Effector memory CD4-positive, alpha-beta T cell (primary cell): ENCODE results near the gene BPI.

Experiments
- DNase-seq, 3 donors: peaks; one replicate each; pipeline ENCODE4 v3.0.0-alpha.2; 2020
- H3K27ac ChIP-seq: 2 replicates; pipeline ENCODE4 v1.7.0; 2013; ENCODE audit warnings: mild to moderate bottlenecking, low read length, moderate library complexity; ENCODE audit not compliant: insufficient read depth, poor library complexity, severe bottlenecking
- H3K27me3 ChIP-seq: replicated peaks from 2 replicates; pipeline ENCODE4 v1.7.0; 2013; ENCODE audit warnings: mild to moderate bottlenecking, low read length; ENCODE audit not compliant: insufficient read depth, control insufficient read depth, poor library complexity, severe bottlenecking
- H3K36me3 ChIP-seq: 2 replicates; pipeline ENCODE4 v1.7.0; 2013; ENCODE audit warnings: mild to moderate bottlenecking, low read length, moderate library complexity; ENCODE audit not compliant: control insufficient read depth, insufficient read depth
- H3K4me1 ChIP-seq: 2 replicates; pipeline ENCODE4 v1.7.0; 2013; ENCODE audit warnings: low read length, mild to moderate bottlenecking; ENCODE audit not compliant: control insufficient read depth, insufficient read depth, poor library complexity, severe bottlenecking
- H3K4me3 ChIP-seq: 2 replicates; pipeline ENCODE4 v1.7.0; 2013; ENCODE audit warnings: low read length, low read depth, mild to moderate bottlenecking; ENCODE audit not compliant: insufficient read depth, poor library complexity, severe bottlenecking
- H3K9me3 ChIP-seq: 2 replicates; pipeline ENCODE4 v1.7.0; 2013; ENCODE audit warnings: mild to moderate bottlenecking, low read length, moderate library complexity; ENCODE audit not compliant: control insufficient read depth

BPI gene

GRCh38 chr20:38300438-38300837 is 3.5 kb upstream of the BPI start:
- H3K4me1 ChIP-seq, result peaks cover 5% of the 10 kb centered on the region
- no peaks in the 10 kb centered on the region for H3K9me3 ChIP-seq
- no peak for DNase-seq
- H3K27me3 ChIP-seq, result peaks cover 5% of the 10 kb centered on the region
- H3K4me3 ChIP-seq, result no peak overlapping the region
- H3K27ac ChIP-seq, result no peak overlapping the region
- H3K36me3 ChIP-seq, result no peaks in the 10 kb centered on the region

GRCh38 chr20:38301309-38301708 is 2.6 kb upstream of the BPI start:
- Histone ChIP-seq H3K36me3 (no peaks in the 10 kb centered on the region), H3K27me3 (peaks cover 5% of the 10 kb centered on the region), H3K27ac (no peak overlapping the region), H3K4me1 (peaks cover 5% of the 10 kb centered on the region), H3K9me3 (no peaks in the 10 kb centered on the region), H3K4me3 (no peak overlapping the region)
- DNase-seq, result no peak

GRCh38 chr20:38302786-38303185 is 1.2 kb upstream of the BPI start:
- no peak overlapping the region for H3K27ac ChIP-seq
- peaks cover 5% of the 10 kb centered on the region for H3K27me3 ChIP-seq
- peaks cover 5% of the 10 kb centered on the region for H3K4me1 ChIP-seq
- no peaks in the 10 kb centered on the region for H3K9me3 ChIP-seq
- H3K36me3 ChIP-seq, result no peaks in the 10 kb centered on the region
- no peak overlapping the region for H3K4me3 ChIP-seq
- DNase-seq, result no peak

GRCh38 chr20:38304845-38305447 is 990 bp downstream of the BPI start:
- H3K4me3 ChIP-seq, result no peak overlapping the region
- H3K36me3 ChIP-seq, result no peaks in the 10 kb centered on the region
- peaks cover 5% of the 10 kb centered on the region for H3K27me3 ChIP-seq
- no peak for DNase-seq
- H3K9me3 ChIP-seq, result no peaks in the 10 kb centered on the region
- H3K27ac ChIP-seq, result no peak overlapping the region
- H3K4me1 ChIP-seq, result peaks cover 5% of the 10 kb centered on the region

DNA sequence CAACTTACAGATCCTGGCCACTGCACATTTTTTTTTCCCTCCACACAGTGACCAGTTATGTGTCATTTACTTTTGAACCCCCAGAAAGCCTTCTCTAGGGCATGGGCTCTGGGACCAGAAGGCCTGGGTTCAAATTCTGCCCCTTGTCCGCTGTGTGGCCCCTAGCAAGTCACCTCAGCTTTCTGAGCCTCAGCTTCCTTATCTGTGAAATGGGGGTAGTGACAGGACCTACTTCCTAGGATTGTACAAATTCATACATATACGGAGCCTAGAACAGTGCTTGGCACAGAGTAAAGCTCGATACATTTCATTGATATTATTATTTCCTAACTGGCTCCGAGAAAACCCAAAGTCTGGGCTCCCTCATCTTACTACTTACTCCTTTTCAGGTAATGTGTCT is 1.6 kb downstream of the BPI start:
- H3K4me1 ChIP-seq, result peaks cover 5% of the 10 kb centered on the region

DNA sequence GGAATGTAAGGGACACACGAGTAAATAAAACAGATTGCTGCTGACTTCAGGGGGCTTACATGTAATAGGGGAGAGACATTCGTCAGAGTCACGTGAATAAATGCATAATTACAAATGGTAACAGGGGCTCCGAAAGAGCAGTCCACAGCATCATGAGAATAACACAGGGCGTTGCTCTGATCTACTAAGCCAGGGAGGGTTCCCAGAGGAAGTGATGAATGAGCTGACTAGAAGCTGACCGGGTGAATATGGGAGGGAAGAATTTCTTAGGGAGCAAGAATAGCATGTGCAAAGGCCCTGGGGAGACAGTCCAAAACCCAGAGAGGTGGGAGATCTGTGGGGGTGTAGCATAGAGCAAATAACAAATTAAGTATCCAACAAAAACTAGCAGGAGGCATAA is 2.4 kb downstream of the BPI start:
- peaks cover 5% of the 10 kb centered on the region for H3K27me3 ChIP-seq
- no peak overlapping the region for H3K27ac ChIP-seq
- H3K4me3 ChIP-seq, result no peak overlapping the region
- no peaks in the 10 kb centered on the region for H3K9me3 ChIP-seq
- H3K4me1 ChIP-seq, result peaks cover 5% of the 10 kb centered on the region
- H3K36me3 ChIP-seq, result no peaks in the 10 kb centered on the region
- DNase-seq, result no peak

More for the DNA sequence above, 1.6 kb downstream of the BPI start:
- H3K9me3 ChIP-seq, result no peaks in the 10 kb centered on the region
- peaks cover 5% of the 10 kb centered on the region for H3K27me3 ChIP-seq
- no peak overlapping the region for H3K4me3 ChIP-seq
- DNase-seq, result no peak
- no peaks in the 10 kb centered on the region for H3K36me3 ChIP-seq
- no peak overlapping the region for H3K27ac ChIP-seq

DNA sequence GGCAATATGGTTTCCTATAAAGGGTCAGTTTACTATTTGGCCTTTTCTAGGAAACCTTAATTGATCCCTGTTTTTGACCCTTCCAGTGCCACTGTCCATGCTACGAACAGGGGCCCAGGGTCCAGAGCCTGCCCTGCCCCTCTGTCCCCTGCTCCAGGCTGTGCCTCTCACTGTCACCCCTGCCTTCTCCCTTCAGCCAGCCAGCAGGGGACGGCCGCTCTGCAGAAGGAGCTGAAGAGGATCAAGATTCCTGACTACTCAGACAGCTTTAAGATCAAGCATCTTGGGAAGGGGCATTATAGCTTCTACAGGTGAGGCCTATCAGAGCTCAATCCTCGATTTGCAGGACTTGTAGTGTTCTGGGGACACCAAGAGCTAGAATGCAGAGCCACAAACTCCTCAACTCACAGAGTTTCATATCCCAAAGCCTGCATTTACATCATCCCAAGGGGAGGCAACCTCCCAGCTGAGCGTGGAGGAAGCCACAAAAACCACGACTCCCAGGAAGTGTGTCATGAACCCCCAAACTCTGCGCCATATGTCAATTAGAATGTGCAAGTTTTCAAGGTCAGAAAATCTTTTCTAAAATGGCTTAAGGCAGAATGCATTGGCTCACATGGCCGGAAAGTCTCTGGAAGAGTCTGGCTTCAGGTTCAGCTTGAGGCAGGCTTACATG is 3.6 kb downstream of the BPI start:
- peaks cover 5% of the 10 kb centered on the region for H3K4me1 ChIP-seq
- no peaks in the 10 kb centered on the region for H3K36me3 ChIP-seq
- DNase-seq, result no peak
- H3K27ac ChIP-seq, result no peak overlapping the region
- H3K4me3 ChIP-seq, result no peak overlapping the region
- H3K27me3 ChIP-seq, result peaks cover 5% of the 10 kb centered on the region
- H3K9me3 ChIP-seq, result no peaks in the 10 kb centered on the region

DNA sequence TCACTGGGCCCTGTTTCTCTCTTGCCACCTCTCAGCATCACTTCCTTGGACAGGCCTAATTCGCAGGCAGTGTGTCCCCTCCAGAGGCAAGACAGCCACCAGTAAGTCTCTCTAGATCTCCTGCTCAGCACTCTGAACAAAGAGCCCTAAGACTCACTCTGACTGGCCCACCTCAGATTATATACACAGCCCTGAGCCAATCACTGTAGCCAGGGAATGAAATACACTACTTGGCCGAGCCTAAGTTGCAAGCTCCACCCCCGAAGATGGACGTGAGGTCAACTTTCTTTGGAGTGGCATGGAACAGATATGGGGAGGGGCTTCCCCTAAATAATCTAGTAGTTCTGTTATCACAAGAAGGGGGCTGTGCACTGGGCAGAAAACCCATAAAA is 4.1 kb downstream of the BPI start:
- H3K36me3 ChIP-seq, result no peaks in the 10 kb centered on the region
- no peaks in the 10 kb centered on the region for H3K9me3 ChIP-seq
- H3K4me1 ChIP-seq, result peaks cover 5% of the 10 kb centered on the region
- H3K4me3 ChIP-seq, result no peak overlapping the region
- no peak for DNase-seq
- H3K27ac ChIP-seq, result no peak overlapping the region
- H3K27me3 ChIP-seq, result peaks cover under 1% of the 10 kb centered on the region

GRCh38 chr20:38308447-38308846 is 4.5 kb downstream of the BPI start:
- Histone ChIP-seq H3K27me3 (no peaks in the 10 kb centered on the region), H3K27ac (no peak overlapping the region)

GRCh38 chr20:38311091-38311490 is 7.1 kb downstream of the BPI start:
- no peaks in the 10 kb centered on the region for H3K4me1 ChIP-seq
- no peak overlapping the region for H3K27ac ChIP-seq
- no peak for DNase-seq
- no peaks in the 10 kb centered on the region for H3K36me3 ChIP-seq
- H3K9me3 ChIP-seq, result no peaks in the 10 kb centered on the region
- H3K4me3 ChIP-seq, result no peak overlapping the region
- H3K27me3 ChIP-seq, result no peaks in the 10 kb centered on the region

More at GRCh38 chr20:38308447-38308846, 4.5 kb downstream of the BPI start:
- Histone ChIP-seq H3K4me1 (peaks cover 5% of the 10 kb centered on the region), H3K4me3 (no peak overlapping the region), H3K9me3 (no peaks in the 10 kb centered on the region), H3K36me3 (no peaks in the 10 kb centered on the region)
- no peak for DNase-seq
